Skeletal muscle cell (primary cell): ENCODE data around the gene GZF1.

Source experiments
- DNase-seq: peaks from one replicate; pipeline ENCODE4 v3.0.0-alpha.2; 2010; ENCODE audit warnings: low read depth
- H3K4me3 ChIP-seq: 2 replicates; pipeline ENCODE4 v1.5.1; 2011; ENCODE audit warnings: low read depth, mild to moderate bottlenecking, control low read depth, low read length, moderate library complexity

Gene GZF1

GRCh38 chr20:23361476-23362391, at the start of gene GZF1:
TSS of gene GZF1 (plus strand) at chr20:23362182. CDS start at chr20:23364384, 2,202 bp downstream.
- peak within 1 kb of the TSS; percentile 85 for H3K4me3 ChIP-seq
- peak; percentile 94 for DNase-seq

- H3K4me3 ChIP-seq = no peak overlapping the region
- no peak for DNase-seq
These were observed 48.7 kb upstream of the GZF1 start for GRCh38 chr20:23313271-23313670.

DNA sequence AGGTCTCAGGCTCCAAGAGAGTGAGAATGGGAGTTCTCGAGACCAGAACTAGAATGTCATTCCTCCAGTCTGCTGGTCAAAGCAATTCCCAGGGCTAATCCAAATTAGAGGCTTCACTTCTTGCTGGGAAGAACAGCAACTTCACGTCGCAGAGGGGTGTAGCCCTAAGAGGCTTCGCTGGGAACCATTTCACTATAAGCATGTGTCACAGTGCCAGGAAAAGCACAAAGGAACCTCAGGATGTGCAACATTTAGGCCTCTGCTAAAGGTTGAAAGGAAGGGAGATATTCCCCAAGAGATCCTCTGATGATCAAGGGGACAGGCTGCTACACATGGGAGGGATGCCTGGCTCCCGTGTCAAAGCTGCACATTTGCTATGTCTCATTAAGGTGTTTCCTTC, 47.3 kb upstream of the GZF1 start:
- no peak for DNase-seq
- no peak overlapping the region for H3K4me3 ChIP-seq

- H3K4me3 ChIP-seq = no peak overlapping the region
- DNase-seq = no peak
These were observed 46.9 kb upstream of the GZF1 start for GRCh38 chr20:23315099-23315498.

GRCh38 chr20:23316626-23317025, 45.4 kb upstream of the GZF1 start:
- DNase-seq = no peak
- H3K4me3 ChIP-seq = no peak overlapping the region

GRCh38 chr20:23317081-23317480, 44.9 kb upstream of the GZF1 start:
- no peak overlapping the region for H3K4me3 ChIP-seq
- no peak for DNase-seq

DNA sequence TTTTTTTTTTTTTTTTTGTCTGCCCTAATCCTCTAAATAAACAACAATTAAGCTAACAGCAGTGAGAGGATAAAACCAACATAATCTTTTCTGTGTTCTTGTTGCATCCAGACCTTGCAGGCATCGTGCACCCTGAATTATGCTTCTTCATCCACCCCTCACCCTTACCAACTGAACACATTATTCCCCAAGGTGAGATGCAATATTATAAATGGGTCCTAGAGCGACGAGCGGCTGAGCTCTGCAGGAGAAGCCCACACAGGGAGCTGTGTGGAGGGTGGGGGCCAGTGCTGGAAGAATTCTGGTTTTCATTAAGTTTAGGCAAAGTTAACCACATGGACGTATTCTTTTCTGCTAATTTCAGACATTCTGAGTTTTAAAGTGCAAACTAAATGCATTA, 43.6 kb upstream of the GZF1 start:
- no peak overlapping the region for H3K4me3 ChIP-seq
- no peak for DNase-seq

DNA sequence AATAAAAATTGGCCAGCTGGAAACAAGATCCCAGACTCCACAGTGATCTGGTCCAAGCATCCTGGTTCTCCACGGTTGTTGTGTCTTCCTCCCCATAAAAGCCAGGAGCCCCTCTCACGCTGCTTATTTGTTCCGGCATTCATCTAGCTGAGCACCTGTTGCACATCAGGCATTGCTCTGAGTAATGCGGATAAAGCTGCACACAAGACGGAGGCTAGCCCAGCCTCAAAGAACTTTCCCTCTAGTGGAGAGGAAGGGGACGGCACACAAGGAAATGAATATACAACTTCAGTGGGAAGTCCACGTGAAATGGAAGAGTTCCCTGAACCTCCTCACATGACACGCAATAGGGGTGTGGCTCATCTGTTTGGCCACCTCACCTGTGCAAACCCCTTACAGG, 41.7 kb upstream of the GZF1 start:
- H3K4me3 ChIP-seq = no peak overlapping the region
- DNase-seq = no peak

DNA sequence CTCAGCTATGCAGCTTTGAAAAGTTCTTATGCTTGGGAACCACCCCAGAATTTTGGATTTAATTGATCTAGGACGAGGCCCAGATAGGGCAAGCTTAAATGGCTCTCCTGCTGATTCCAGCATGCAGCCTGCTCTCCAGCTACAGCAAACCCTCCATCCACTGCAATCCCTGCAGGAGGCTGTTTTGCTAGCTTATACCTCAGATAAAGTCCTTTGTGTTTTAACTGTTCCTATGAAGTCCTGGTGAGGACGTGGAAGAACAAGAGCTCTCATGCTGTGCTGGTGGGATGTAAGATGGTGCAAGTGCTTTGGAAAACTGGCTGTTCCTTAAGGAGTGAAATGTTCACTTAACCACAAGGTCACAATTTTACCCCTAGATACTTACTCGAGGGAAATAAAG, 36.9 kb upstream of the GZF1 start:
- no peak for DNase-seq

GRCh38 chr20:23326774-23327173, 35.2 kb upstream of the GZF1 start:
- DNase-seq = no peak
- no peak overlapping the region for H3K4me3 ChIP-seq

More for the DNA sequence above, 36.9 kb upstream of the GZF1 start:
- no peak overlapping the region for H3K4me3 ChIP-seq

GRCh38 chr20:23327617-23328333, 34.2 kb upstream of the GZF1 start:
- no peak for DNase-seq
- H3K4me3 ChIP-seq = no peak overlapping the region

- H3K4me3 ChIP-seq = no peak overlapping the region
These were observed 30.3 kb upstream of the GZF1 start for GRCh38 chr20:23331450-23332350.

DNA sequence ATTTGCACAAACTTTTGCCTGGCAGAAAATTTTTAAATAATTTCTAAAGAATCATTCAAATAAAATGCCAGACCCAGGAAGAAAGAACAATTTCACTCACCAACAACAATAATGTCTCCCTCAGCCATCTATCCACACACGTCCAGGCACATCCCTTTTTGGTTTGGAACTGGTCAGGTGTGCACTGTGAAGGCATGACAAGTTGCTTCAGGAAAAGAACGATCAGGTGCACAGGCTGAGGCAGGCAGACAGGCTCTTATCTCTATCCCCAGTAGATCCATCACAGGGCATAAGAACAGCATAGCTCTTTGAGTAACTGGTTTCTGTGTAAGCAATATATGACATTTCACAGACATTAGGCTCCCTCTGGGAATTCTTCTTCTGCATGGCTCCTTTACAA, 29.5 kb upstream of the GZF1 start:
- no peak for DNase-seq
- no peak overlapping the region for H3K4me3 ChIP-seq

More at GRCh38 chr20:23331450-23332350, 30.3 kb upstream of the GZF1 start:
- DNase-seq = no peak

GRCh38 chr20:23334111-23334510, 27.9 kb upstream of the GZF1 start:
- no peak overlapping the region for H3K4me3 ChIP-seq
- DNase-seq = no peak

DNA sequence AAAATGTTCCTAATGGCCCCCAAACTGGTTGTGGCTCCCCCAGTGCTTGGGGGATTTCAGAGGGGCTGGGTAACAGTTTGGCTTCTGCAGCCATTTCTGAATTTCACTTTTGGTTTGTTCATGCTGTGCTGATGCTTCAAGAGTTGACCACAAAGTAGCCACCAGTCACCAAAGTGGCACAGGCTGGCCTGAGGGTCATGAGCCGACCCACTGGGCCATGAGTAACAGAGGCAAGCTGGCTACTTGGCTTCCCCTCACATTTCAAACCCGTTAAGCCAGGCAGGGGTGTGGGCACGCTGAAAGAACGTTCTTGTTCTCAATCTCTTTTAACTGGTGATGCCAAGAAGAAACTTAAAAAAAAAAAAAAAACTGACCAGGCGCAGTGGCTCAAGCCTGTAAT, 26.5 kb upstream of the GZF1 start:
- H3K4me3 ChIP-seq = no peak overlapping the region
- DNase-seq = no peak

DNA sequence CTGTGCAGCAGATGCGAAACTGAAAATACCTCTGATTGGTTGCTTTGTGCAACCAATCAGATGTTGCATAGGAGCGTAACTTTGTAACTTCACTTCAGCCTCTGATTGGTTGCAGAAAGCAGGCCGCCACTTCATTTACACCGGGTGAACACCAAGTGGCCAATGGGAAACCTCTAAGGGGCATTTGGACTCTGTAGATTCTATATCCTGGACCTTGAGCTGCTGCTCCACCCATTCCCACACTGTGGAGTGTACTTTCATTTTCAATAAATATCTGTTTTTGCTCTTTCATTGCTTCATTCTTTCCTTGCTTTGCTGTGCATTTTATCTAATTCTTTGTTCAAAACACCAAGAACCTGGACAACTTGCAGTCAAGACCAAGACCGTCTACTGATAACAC, 25.5 kb upstream of the GZF1 start:
- DNase-seq = no peak

GRCh38 chr20:23337312-23337711, 24.7 kb upstream of the GZF1 start:
- no peak overlapping the region for H3K4me3 ChIP-seq
- no peak for DNase-seq

More for the DNA sequence above, 25.5 kb upstream of the GZF1 start:
- H3K4me3 ChIP-seq = no peak overlapping the region

- H3K4me3 ChIP-seq = no peak overlapping the region
- no peak for DNase-seq
These were observed 22.0 kb upstream of the GZF1 start for GRCh38 chr20:23339986-23340385.

DNA sequence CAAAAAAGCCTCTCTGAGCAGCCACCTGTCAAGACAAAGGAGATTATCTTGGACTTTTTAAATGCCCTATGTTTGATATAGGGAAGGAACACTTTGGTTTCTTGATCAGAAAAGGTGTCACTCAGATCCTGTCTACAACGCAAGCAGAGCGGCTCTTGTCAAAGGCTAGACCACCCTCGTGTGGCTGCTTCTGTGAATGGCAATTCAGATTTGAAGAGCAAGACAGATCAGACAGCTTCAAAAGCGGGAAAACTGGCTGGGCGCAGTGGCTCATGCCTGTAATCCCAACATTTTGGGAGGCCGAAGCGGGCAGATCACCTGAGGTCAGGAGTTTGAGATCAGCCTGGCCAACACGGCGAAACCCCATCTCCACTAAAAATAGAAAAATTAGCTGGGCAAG, 21.5 kb upstream of the GZF1 start:
- no peak overlapping the region for H3K4me3 ChIP-seq
- DNase-seq = no peak

GRCh38 chr20:23341073-23341472, 20.9 kb upstream of the GZF1 start:
- DNase-seq = no peak
- no peak overlapping the region for H3K4me3 ChIP-seq
